GM18508 (cell line): ENCODE results near the gene ANKRD30A.
"Not testable (repeated sequence)": the region's sequence is repeated elsewhere in the genome, so short reads cannot be mapped to it uniquely, and the experiment has no call there.

ENCODE experiments used
- ATAC-seq: cut with Tn5 transposase; IDR thresholded peaks from one replicate; pipeline ENCODE4 v1.9.1; 2021; ENCODE audit warnings: moderate number of reproducible peaks; ENCODE audit not compliant: insufficient read depth, unreplicated experiment

Gene ANKRD30A

DNA sequence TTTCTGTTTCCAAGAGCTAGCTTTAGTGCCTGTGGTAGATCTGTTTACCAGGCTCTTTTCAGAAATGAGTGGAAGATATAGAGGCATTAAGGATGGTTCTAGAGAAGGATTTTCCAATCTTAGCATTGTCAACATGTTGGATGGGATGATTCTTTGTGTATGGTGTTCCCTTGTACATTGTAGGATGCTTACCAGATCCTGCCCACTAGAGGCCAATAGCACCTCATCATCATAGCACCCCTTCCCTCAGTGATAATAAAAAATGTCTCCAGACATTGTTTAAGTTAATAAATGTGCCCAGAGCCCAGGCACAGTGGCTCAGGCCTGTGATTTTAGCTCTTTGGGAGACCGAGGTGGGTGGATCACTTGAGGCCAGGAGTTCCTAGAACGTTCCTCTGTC lies 121.2 kb downstream of the ANKRD30A start:
- no peak for ATAC-seq

DNA sequence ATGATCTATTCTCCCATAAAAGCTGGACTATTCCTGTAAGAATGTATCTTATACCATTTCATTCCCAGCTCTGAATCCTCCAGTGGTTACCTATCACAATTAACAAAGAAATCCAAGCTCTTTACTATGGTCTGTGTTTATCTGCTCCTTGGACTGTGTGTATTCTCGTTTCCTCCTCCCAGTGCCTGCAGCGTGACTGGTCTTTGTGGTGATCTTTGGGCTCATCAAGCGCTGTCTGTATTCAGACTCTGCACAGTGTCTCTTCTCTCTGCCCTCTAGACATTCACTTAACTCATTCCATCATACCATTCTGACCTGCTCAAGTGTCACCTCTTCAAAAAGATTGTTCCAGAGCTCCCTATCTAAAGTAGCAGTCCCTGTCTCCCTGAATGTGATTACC lies 130.4 kb downstream of the ANKRD30A start:
- ATAC-seq = not testable (repeated sequence)

DNA sequence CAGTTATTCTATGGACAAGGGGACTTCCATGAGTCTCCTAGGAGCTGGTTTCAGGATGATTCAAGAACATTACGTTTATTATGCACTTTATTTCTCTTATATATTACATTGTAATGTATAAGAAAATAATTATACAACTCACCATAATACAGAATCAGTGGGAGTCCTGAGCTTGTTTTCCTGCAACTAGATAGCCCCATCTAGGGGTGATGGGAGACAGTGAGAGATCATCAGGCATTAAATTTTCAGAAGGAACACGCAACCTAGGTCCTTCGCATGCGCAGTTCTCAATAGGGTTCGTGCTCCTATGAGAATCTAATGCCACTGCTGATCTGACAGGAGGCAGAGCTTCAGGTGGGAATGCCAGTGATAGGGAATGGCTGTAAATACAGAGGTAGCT lies 137.9 kb downstream of the ANKRD30A start:
- ATAC-seq = no peak

DNA sequence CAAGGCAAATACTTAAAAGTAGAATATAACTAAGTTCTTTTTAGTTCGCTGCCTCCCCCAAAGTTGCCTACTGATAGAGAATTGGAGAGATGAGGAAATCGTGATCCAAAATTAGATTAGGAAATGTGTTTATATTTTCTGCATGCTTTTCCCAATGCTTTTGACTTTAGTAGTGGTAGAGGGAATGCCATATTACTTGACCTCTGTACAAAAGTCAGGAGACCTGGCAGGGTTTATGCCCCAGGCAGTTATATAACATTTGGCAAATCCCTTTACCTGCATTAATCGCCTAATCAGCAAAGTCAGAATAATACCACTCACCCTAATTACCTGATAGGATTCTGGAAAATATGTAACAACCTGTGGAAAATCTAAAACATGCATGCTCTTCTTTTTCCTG lies 142.9 kb downstream of the ANKRD30A start:
- ATAC-seq = no peak

DNA sequence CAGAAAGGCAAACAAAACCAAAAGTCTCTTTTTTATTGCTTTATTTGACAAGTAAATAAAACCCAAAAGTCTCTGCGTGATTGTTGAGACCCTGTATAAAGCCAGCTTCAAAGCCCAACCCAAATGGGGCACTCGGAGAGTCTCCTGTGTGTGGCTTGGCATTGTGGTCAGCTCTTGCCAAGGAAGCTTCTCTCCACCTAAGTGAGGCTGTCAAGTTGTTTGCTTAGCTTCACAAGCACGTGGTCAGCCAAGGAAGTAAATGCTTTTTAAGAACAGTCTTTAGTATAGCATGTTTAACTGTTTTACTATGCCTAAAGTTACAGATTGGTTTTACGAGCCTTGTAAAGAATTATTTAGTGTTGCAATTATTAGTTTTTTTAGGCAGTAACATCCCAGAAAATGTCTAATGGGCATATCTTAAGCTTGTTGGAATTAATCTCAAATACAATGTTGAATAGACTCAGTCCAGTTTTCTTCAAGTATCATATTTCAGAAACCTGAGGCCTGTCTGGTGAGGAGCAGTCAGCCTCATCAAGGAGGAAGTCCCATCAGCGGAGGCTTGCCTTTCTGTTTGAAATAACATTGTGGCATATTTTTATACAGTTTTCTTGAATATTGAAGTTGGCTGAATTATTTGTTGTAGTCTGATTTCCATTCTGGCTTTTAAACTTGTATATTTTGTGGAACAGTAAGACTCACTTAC lies 144.3 kb downstream of the ANKRD30A start:
- no peak for ATAC-seq

DNA sequence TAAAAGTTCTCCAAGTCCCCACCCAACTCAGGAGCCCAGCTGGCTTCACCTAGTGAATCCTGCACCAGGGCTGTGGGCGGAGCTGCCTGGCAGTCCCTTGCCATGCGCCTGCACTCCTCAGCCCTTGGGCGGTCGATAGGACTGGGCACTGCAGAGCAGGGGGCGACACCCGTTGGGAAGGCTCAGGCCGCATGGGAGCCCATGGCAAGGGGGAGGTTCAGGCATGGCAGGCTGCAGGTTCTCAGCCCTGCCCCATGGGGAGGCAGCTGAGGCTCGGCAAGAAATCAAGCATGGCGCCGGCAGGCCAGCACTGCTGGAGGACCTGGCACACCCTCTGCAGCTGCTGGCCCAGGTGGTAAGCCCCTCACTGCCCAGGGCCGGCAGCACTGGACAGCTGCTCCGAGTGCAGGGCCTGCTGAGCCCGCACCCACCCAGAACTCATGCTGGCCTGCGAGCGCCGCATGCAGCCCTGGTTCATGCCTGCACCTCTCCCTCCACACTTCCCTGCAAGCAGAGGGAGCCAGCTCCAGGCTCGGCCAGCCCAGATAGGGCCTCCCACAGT lies 149.9 kb downstream of the ANKRD30A start:
- no peak for ATAC-seq

DNA sequence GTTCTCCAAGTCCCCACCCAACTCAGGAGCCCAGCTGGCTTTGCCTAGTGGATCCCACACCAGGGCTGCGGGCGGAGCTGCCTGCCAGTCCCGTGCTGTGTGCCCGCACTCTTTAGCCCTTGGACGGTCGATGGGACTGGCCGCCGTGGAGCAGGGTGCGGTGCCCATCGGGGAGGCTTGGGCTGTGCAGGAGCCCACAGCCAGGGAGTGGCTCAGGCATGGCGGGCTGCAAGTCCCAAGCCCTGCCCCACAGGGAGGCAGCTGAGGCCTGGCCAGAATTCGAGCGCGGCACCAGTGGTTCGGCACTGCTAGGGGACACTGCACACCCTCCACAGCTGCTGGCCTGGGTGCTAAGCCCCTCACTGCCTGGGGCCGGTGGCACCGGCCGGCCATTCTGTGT lies 159.7 kb downstream of the ANKRD30A start:
- ATAC-seq = no peak

DNA sequence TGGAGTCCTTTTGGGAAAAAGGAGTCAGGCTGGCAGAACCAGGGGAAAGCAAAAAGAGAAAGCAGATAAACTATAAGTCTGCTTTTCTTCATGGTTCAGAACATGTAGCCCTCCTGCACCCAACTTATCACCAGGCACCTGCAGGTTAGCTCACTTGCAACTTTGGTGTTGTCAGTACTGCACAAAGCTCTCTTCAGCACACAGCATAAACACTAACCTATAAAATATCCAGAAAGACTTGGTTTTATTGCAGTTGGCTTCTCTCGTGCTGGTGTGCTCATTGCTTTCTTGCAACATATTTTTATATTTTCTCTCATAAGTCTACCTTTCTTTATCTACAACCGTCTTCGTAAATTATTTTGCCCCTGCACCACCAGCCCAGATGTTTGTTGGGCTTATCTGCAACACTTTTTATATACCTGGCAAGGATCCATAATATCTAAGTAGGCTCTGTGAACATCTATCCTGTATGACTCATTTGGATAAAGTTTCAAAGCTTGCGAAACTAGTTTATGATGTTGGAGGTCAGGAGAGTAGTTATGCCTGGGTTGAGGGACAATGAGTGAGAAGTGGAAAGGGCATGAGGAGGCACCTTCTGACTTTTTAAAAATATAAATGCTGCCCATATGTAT lies 164.6 kb downstream of the ANKRD30A start:
- ATAC-seq = no peak

DNA sequence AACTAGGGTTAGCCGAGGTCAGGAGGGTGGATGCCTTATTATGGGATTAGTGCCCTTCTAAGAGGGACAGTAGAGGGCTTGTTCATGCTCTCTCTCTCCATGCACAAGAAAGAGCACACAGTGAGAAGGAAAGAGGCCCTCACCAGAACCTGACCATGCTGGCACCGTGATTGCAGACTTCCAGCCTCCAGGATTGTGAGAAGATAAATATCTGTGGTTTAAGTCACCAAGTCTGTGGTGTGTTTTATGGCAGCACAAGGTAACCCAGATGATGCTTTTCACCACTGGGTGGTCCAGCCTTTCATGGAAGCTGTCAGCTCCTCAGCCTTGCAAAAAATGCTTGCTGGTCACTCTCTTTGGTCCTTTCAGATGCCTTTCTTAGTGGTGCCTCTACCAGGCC lies 175.9 kb downstream of the ANKRD30A start:
- ATAC-seq = no peak

DNA sequence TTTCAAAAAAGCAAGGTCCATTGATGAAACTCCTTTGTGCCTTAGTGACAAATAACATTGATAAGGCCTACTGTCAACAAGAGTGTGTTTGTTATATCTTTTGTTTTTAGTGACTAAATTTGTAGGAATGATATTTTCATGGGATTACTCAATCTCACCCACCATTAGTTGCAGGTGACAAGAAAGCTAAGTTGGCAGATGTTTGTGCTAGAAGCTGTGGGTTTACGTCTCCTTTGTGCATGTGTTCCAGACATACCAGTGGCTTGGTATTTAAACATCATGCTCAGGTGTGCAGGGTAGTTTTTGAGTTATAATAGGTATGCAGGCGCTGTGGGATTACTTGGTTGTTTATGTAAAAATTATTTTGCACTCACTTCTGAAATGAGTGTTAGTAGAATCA lies 178.6 kb downstream of the ANKRD30A start:
- no peak for ATAC-seq

DNA sequence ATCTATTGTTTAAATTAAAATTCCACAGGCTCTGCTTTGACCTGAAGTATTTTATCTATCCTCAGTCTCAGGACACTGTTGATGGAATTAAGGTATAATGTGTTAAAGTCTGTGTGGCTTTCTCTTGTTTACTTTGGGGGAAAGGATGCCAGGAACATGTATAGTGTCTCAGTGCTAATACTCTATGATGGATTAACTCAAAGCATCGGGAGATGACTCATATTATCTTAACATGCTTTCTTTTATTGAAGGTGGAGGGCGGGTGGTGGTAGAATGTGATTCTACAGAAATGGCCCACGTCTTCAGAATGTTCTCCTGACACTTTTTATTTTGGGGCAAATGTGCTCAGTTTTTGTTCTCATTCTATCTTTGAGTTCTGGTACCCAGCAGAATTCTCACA lies 189.0 kb downstream of the ANKRD30A start:
- no peak for ATAC-seq

DNA sequence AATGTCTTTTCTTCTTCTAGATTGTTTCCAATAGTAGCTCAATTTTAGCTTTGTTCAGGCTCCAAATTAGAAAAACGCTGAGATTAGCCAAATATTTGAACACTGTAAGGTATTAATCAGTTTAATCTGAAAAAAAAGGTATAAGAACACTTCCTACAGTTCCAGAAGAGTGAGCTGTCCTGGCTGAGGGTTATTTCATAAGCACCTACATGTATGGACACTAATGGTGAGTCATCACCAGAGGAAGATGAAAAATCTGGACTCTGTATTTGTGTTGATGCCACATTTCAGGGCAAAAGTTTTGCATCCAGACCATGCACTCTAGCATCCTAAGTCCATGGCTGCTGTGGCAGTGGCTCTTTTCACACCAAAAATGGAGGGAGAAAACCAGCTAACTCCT lies 189.5 kb downstream of the ANKRD30A start:
- no peak for ATAC-seq

DNA sequence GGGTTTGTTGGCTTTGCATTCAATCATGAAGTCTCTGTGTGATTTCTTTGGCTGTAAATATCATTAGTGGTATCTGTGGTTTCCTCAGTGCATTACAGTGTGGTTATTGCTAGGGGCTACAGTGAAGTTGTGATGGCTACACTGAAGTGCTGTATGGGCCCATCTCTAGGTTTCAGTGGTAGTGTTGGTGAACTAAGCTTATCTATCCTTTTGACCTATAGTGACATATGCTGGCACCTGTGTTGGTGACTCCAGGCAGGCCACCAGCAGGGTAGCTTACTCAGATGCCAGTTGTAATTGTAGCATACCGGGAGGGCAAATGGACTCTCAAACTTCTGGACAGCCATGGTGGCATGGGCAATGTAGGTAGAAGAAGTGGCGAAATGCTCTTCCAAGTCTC lies 219.0 kb downstream of the ANKRD30A start:
- no peak for ATAC-seq

DNA sequence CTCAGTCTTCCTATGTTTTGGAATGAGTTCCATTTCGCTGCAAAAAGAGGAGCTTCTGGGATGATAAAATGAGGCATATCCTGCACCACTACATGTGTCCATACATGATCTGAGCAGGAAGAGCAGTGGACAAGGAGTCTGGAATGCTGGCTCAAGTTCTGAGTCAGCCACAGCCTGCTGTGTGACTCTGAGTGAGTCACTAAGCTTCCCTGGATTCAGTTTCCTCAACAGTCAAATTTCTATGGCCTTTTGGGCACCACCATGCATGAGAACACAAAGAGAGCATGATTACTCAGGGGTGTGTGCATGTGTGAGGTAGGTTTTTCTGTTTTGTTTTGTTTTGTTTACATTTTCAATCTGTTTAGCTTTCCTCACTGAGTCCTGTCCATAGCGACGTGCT lies 254.6 kb downstream of the ANKRD30A start:
- no peak for ATAC-seq

DNA sequence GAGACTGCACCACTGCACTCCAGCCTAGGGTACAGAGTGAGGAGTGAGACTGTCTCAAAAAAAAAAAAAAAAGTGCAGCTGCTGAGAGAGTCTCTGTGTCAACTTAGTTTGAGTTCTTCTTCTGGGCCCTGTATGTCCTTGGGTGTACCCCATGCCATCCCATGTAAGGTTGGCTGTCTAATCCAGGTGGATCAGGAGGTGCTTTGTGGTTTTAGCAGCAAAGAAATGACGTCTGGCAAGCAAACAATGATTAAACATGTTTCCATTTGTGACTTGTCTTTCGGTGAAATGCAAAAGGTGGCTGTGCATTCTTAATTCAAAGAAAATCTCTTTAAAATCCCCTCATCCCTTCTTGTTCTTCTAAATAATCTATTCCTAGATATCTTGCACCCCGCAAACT lies 255.9 kb downstream of the ANKRD30A start:
- ATAC-seq = no peak

DNA sequence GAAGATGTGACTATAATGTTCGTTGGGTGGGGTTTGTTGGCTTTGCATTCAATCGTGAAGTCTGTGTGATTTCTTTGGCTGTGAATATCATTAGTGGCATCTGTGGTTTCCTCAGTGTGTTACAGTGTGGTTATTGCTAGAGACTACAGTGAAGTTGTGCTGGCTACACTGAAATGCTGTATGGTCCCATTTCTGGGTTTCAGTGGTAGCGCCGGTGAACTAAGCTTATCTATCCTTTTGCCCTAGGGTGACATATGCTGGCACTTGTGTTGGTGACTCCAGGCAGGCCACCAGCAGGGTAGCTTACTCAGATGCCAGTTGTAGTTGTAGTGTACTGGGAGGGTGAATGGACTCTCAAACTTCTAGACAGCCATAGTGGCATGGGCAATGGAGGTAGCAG lies 259.5 kb downstream of the ANKRD30A start:
- ATAC-seq = no peak

DNA sequence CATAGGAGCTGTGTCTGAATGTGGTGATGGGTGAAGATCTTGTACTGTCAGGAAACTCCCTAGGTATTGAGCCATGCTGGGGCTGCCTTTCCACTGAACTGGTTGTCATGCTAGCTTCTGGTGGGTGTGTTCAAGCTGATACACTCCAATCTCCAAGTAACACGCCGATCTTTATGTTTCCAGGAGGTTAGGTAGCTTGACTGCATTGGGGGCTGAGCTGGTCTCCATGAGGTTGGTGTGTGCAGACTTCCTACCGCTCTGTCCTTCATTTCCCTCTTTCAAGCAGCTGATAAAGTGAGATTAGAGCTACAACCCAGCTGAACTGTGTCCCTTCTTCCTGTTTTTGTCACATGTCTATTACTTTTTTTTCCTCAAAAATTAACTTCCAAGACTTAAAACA lies 265.5 kb downstream of the ANKRD30A start:
- no peak for ATAC-seq

DNA sequence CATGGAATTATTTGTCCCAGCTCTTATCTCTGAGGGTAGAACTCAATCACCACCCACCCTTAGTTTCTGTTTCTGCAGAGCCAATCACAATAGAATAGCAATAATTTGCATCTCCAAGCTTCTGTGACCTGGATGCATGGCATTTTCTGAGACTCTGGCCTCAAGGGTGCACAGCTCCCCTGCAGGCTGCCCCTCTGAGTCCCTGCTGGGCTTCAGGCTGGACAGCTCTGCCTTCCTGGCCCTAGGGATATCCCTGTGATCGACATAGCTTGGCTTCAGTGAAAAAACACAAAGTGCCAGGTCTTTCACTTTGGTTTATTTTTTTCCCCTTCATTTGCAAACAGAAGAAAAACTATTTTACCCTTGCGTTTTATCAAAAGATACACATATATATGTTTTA lies 275.4 kb downstream of the ANKRD30A start:
- ATAC-seq = not testable (repeated sequence)

DNA sequence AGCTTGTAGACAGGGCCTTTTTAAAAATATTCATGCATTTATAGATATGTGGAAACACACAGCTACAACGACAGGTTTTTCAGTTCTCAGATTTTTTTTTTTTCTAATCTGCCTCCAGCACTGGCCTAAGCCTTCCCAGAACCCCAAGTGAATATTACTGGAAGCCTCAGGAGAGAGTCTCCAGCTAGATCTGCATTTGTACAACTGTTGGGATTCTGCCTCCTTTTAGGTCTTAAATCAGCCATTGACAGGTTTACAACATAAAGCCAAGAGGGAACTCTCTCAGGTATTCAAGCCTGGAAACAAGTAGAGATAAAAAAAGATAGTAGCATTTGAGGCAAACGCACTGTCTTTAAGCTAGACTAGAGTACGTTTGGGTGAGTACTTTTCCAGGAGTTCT lies 275.8 kb downstream of the ANKRD30A start:
- no peak for ATAC-seq

DNA sequence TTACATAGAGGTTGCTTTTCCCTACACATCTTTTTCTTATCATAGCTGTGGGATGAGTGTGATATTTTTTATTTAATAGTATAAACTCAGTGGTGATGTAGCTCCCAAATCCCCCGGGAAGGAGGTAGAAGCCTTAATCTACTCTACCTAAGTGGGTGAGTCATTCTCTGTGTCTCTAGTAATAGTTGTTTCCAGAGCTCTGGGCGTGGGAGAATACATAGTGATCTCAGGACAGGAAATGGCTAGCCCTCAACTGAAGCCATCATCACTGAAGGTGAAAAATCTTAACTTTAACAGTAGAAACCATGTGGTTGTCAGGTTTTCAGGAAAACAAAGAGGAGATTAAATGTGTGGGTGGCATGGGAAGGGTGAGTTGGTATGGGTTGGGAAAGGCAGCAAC lies 278.4 kb downstream of the ANKRD30A start:
- no peak for ATAC-seq
